NCI-H2171 treated with DMSO at 0.1 percent for 48 hours (cell line): Measurements from ENCODE around the gene GON4L.
"Not testable (repeated sequence)": the region's sequence is repeated elsewhere in the genome, so short reads cannot be mapped to it uniquely, and the experiment has no call there.

Experiments
- DNase-seq: peaks from one replicate; lab custom pipeline; 2025; lab: John Stamatoyannopoulos, UW

Gene GON4L

DNA sequence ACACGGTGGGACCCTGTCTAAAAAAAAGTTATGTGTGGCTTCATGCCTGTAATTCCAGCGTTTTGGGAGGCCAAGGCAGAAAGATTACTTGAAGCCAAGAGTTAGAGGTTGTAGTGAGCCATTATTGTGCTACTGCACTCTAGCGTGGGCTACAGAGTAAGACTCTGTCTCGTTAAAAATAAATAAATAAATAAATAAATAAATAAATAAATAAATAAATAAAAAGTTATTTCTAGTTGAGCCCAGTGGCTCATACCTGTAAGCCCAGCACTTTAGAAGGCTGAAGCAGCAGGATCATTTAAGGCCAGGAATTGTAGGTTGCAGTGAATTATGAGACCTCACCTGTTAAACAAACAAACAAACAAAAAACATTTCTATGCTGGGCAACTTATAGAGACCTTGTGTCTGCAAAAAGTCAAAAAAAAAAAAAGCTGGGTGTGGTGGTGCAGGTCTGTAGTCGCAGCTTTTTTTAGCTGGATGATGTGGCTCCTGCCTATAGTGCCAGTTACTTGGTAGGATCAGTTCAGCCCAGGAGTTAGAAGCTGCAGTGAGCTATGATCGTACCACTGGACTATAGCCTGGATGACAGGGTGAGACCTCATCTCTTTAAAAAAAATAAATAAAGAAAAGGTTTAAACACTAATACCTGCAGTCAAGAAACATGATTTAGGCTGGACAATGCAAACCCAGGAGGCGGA lies 25.6 kb downstream of the GON4L start:
- DNase-seq = no peak

DNA sequence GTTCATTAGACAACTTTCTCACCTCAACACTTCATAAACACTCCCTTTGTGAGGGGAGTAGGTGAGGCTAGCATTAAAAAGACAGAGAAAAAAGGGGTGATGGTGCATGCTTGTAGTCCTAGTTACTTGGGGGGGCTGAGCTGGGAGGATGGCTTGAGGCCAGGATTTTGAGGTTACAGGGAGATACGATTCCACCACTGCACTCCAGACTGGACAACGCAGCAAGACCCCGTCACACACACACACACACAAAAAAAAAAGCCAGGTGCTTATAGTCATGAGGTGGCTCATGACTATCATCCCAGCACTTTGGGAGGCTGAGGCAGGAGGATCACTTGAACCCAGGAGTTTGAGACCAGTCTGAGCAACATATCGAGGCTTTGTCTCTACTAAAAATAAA lies 29.6 kb downstream of the GON4L start:
- DNase-seq = no peak

DNA sequence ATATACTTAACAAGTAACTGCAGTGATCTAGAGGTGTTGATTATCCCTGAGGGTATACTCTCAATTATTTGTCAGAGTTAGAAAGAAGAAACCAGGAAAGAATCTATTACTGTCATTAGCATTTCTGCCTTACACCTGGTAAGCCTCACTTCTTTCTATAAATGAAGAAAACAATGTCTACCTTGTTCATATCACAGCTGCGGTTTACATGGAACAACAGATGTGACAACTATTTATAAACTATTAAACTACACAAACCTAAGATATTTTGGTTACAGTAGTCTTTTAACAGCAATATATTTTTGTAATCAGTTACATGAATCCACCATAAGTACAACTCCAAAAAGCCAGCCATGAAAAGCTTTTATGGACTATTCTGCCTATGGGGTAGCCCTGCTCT lies 40.7 kb downstream of the GON4L start:
- no peak for DNase-seq

DNA sequence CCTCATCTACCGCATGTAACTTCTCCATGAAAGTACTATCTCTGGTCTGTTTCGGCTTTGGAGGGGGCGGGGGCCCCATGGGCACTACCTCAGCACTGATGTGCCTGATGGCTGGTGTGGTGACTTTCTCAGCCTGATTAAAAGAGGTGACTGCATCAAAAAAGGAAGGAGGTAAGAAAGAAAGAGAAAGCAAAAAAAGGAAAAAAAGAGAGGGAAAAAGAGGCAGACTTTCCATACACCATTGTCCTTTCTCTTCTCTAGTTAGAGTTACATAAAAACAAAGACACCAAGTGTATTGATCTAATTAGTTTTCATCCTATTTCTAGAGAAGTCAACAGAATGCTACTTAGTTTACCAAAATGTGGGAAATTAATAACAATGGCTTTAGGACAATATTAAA lies 43.3 kb downstream of the GON4L start:
- DNase-seq = no peak

DNA sequence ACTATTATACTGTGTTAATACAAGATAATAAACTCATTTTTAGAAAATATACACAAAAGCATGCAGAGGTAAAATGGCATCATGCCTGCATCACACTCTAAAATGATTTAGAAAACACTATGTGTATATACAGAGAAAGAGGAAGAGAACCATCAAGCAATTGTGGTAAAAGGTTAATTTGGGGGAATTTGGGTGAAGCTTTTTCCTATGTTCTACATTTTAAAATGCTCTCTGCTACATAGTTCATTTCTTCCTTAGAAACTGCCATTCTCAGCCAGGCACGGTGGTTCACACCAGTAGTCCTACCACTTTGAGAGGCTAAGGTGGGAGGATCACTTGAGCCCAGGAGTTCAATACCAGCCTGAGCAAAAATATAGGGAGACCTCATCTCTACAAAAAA lies 44.1 kb downstream of the GON4L start:
- no peak for DNase-seq

DNA sequence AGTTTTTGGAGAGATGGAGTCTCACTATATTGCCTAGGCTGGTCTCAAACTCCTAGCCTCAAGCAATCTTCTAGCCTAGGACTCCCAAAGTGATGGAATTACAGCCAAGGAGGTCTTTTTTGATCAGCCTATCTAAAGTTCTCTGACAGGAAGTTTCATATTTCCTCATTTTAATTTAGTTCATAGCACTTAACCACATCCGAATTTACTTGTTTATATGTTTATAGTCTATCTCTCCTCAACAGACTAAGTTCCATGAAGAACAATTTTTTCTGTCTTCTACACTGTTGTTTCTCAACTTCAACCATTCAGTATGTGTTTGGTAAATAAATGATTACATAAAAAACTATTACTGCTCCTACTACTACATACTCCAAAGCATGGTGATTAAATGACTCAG lies 47.9 kb downstream of the GON4L start:
- DNase-seq = no peak

DNA sequence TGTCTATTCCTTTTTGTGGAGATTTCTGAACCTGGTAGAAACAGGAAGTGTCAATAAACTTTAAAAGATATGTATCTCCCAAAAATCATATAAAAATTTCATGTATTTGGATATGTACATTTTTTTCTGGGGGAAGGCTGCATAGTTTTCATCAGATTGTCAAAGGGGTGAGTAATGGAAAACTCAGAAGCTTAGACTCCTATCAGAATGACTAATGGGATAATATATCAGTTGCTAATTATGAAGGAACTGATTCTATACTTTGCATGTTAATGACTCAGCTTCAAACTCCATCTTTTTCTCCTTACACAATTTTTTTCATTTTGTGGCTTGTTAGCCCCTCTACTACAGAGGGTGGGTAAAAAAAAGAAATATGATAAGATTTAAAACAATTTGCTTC lies 55.9 kb downstream of the GON4L start:
- DNase-seq = no peak

DNA sequence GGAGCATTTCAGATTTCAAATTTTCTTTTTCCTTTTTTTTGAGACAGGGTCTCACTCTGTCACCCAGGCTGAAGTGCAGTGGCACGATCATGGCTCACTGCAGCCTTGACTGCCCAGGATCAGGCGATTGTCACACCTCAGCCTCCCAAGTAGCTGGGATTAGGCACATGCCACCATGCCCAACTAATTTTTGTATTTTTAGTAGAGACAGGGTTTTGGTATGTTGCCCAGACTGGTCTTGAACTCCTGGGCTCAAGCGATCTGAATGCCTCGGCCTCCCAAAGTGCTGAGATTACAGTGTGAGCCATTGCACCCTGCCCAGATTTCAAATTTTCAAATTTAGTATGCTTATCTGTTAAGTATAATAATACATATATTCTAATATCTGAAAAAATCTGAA lies 61.4 kb downstream of the GON4L start:
- DNase-seq = not testable (repeated sequence)

DNA sequence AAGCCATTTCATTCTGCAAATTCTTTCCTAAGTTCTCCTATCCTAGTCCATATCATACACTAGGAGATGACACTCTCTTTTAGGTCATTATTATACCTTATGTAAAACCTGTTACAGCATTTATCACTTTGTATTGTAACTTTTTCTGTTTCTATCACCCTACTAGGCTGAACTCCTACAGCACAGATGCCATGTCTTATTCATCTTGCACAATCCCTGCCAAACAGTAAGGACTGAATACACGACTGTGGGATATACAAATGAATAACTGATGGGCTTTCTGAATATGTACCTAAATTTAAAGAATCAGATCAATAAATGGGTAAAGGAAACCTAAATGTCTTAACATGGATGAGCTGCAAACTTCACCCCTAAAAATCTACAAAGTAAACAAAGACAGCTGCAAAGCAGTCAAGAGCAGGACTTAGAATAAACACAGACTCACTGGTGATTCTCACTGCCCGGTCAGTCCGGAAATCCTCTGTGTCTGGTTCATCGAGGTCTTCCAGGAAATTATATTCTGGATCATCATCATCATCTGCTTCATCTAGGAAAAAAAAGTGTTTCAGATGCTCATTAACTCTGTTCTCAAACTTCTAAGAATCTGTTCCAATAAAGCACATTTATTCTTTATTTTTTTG lies 62.3 kb downstream of the GON4L start:
- no peak for DNase-seq

DNA sequence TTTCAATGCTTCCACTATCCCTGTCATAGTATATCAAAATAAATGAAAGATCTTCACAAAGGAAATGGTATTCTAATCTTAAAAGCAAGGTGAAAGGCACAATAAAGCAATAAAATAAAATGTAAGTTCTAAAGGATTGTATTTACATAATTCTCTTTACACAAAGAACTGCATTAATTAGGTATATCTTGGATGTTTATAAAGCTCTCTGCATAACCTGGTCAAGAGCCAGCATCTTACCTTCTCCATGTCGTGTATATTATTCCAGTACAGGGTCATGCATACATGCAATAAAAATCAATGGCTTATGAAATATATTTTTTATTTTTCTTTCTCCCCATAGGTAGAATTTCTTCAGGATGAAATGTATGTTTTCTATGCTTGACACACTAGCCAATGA lies 63.8 kb downstream of the GON4L start:
- no peak for DNase-seq

DNA sequence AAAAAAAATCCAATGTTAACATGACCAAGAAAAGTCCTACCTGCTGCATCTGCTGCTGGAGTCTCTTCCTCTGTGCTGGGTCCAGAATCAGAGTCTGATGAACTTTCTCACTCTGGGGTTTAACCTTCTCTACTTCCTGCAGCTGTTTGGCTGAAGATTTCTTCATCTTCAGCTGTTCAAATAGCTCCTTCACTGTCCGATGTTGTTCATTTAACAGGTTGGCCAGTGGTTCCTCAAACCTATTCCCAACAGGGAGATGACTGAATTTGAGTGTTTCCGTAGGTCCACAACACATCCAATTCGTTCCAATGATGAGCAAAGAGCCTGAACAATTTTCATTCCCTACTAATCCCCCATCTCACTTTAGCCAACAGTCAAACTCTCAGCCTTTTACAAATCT lies 79.4 kb downstream of the GON4L start:
- DNase-seq = no peak

DNA sequence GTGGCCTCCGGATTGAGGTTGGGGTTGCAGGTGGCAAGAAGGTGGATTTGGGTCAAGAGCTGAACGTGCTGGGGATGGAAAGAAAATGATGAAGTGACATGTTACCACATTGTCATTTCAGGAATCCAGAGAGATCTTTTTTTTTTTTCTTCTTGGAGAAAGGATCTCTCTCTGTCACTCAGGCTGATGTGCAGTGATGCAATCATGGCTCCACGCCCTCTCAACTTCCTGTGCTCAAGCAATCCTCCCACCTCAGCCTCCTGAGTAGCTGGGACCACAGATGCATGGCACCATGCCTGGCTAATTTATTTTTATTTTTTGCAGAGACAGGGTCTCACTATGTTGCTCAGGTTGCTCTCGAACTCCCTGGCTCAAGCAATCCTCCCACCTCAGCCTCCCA lies 80.6 kb downstream of the GON4L start:
- no peak for DNase-seq

DNA sequence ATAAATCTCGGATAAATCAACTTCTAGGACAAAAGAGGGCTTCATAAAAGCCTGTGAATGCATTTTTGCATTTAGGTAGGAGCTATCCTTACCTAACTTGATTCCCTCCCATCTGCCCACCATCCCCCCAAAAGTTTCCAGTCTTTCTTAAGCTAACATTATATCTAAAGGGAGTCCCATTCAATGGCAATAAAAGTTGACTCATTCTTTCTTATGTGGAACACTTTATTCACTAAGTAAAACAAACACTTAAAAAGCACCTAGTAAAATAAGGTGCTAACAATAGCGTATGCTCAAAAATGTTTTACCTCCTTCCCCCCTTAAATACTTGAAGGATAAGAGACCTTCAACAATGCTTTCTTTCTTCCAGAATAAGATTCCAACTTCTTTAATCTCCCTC lies 83.8 kb downstream of the GON4L start:
- no peak for DNase-seq

DNA sequence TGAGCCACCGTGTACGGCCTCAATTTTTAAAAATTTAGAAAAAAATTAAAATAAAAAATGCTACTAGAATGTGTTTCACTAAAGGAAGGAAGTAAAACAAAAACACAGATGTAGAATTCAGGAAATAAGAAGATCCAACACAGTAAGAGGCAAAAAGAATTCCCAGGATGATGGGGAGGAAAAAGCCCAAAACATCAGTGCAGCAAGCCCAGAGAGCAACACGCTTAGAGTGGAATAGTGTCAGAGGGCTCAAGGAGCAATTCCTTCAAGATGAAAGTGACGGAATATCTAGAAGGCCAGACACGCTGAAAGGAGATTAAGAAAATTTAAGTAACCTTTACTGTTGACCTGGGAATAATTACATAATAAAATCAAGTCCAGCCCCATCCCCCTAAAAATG lies 87.8 kb downstream of the GON4L start:
- DNase-seq = no peak

DNA sequence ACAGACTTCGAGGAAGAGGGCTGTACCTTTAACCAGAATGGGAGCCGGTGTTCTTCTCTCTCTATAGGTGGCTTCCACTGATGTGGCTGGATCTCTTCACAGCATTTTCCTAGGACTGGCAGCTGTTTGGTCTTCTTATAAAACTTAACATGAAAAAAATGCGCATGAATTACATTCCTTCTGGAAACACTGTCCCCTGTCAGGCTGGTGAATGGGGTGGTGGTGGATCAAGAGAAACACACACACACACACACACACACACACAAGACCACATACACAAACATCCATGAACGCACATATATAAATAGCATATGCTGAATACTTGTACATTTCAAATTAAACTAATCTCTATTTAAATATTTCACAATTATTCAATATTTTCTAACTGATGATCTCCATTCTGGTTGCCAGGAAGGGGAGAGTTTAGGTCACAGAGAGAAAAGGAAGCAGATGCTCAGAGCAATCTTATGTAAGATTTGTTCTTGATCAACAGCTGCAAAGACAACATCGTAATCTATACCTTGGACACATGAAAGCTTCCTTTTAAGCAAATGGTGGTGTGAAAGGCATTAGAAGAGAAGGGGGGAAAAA lies 89.5 kb downstream of the GON4L start:
- not testable (repeated sequence) for DNase-seq

DNA sequence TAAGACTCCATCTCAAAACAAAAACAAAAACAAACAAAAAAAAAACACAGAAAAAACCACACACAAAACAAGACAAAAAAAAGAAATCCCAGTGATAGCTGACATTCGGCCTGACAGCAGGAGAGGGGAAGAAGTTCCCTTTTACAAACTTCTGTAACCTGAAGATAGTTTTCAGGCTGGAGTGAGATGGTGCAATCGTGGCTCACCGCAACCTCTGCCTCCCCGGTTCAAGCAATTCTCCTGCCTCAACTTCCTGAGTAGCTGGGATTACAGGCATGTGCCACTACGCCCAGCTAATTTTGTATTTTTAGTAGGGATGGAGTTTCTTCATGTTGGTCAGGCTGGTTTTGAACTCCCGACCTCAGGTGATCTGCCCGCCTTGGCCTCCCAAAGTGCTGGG lies 93.0 kb downstream of the GON4L start:
- not testable (repeated sequence) for DNase-seq

DNA sequence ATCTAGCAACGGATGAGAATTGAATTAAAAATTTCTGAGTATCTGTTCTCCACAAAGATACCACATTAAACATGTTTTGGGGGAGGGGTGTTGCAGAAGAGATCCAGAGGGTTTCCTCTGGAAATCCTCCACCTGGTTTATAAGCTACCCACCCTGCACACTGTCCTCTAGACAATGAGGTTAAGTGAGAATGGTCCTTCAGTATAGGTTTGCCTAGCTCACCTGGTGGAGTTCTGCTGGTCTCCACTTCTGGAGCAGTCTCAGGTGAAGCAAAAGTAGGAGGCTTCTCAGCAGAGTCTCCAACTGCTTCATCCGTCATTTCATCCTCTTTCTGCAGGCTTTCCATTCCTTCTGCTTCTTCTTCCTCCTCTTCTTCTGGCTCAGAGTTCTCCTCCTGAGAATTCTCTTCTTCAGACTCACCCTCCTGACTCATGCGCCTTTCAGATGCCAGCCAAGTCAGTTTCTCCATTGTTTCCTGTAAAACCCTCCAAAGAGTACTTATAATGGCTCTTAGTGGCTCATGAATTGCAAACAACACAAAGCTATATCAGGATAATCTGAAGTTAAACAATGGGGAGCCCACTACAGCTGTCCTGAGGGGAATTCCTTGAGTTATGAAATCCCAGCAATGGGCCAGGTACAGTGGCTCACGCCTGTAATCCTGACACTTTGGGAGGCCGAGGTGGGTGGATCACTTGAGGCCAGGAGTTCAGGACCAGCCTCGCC lies 93.8 kb downstream of the GON4L start:
- not testable (repeated sequence) for DNase-seq

DNA sequence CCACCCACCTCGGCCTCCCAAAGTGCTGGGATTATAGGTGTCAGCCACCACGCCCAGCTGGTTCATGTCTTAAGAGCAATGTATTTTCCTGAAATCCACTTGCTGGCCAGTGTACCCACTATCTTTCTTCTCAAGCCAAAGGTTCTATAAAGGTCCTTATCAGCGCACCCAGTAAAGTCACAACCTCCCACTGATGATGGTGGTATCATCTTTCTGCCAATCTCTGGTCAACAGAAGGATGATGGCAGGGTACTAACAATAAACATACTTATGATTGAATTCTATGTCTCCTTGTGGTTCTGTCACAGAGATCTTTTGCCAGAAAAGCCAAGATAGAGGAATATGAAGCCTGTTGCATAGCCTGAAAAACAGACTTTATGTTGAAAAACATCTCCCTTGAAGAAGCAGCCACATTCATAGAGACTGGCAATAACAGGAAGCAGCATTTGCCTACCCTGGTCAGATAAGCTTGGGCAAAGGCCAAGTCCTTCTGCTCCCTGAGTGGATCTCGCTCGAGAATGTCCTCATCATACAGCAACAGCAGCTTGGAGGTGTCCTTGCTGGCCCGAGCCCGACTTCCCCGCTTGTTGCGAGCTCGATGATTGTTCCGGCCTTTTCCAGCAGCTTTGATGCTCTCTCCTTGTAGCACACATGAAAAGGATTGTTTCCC lies 95.1 kb downstream of the GON4L start:
- DNase-seq = no peak

DNA sequence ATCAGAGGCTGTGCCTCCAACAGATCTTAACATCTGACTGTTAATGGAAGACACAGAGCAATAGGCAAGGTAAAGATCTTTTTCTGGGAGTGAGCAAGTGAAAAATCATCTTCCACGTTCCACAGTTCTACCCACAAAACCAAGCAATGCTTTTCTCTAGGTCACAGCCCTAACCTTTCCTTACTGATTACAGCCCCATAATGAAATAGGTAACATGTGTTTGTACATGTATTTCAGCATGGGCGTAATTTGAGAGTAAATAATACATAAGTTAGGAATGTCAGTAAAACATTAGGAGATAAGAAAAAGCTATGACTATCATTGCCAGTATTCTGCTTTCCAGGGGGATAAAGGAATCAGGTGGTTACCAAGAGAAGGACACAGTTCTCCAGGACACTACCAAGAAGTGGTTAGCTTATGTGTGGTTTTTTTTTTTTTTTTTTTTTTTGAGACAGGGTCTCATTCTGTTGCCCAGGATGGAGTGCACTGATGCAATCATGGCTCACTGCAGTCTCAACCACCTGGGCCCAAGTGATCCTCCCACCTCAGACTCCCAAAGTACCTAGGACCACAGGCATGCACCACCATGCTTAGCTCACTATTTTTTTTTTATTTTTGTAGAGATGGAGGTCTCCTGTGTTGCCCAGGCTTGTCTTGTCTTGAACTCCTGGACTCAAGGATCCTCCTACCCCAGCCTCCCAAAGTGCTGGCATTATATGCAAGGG lies 96.1 kb downstream of the GON4L start:
- DNase-seq = no peak

DNA sequence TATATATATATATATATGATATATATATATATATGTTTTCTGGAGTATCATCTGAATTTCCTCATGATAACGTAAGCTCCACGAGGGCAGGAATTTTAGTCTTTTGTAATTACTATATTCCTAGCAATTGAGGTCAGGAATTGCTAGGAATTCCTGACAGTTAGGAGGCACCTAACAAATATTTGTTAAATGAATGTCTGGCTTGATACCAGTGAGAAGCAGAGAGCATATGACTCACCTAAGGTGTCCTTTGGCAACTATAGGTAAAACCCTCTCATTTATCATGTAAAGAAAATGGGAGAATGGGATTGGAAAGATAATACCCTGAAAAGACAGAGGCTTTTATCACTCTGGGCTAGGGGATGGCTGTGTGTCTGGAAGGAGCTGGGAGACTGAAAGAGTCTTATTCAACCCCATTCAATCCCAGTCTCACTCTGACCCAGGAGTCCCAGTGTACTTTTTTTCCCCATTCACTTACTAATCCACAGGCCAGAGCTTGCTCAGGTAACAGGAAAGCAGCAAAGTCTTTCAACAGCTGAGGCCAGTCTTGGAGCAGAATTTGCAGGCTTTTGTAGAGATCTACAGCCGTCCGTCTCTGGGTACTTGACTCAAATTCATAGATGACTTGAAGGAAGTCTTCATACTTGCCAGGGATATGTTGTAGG lies 96.9 kb downstream of the GON4L start:
- DNase-seq = no peak

DNA sequence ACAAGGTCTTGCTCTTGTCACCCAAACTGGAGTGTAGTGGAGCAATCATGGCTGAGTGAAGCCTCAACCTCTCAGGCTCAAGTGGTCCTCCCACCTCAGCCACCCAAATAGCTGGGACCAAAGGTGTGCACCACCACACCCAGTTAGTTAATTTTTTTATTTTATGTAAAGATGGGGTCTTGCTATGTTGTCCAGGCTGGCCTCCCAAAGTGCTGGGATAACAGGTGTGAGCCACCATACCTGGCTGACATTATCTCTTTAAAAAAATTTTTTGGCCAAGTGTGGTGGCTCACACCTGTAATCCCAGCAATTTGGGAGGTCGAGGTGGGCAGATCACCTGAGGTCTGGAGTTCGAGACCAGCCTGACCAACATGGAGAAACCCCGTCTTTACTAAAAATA lies 98.0 kb downstream of the GON4L start:
- not testable (repeated sequence) for DNase-seq
